HG02852 (cell line): ENCODE results near the gene NOTCH1.

Experiments
- ATAC-seq: cut with Tn5 transposase; IDR thresholded peaks from one replicate; pipeline ENCODE4 v1.9.1; 2021; ENCODE audit warnings: mild to moderate bottlenecking, moderate library complexity; ENCODE audit not compliant: unreplicated experiment

Gene NOTCH1

GRCh38 chr9:136518623-136519022, 27.2 kb downstream of the NOTCH1 start:
- ATAC-seq, result no peak

DNA sequence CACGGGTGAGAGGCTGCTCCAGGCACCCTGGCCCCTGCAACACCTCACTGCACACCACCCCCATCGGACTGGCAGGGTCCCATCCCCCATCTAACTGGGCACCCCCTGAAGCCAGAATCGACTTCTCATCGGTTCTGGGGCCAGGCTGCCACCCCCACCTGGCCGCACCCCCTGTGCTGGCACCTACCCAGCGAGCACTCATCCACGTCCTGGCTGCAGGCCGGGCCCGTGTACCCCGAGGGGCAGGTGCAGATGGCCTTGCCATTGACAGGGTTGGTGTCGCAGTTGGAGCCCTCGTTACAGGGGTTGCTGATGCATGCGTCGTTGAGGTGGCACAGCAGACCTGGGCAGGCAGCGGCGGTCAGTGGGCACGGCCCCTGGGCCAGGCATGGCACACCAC, 27.9 kb downstream of the NOTCH1 start:
- no peak for ATAC-seq

GRCh38 chr9:136517012-136517743, 28.7 kb downstream of the NOTCH1 start:
- ATAC-seq, result no peak

- ATAC-seq, result no peak
Measured at GRCh38 chr9:136516191-136516654, 29.6 kb downstream of the NOTCH1 start.

GRCh38 chr9:136515276-136515675, 30.6 kb downstream of the NOTCH1 start:
- ATAC-seq, result no peak

DNA sequence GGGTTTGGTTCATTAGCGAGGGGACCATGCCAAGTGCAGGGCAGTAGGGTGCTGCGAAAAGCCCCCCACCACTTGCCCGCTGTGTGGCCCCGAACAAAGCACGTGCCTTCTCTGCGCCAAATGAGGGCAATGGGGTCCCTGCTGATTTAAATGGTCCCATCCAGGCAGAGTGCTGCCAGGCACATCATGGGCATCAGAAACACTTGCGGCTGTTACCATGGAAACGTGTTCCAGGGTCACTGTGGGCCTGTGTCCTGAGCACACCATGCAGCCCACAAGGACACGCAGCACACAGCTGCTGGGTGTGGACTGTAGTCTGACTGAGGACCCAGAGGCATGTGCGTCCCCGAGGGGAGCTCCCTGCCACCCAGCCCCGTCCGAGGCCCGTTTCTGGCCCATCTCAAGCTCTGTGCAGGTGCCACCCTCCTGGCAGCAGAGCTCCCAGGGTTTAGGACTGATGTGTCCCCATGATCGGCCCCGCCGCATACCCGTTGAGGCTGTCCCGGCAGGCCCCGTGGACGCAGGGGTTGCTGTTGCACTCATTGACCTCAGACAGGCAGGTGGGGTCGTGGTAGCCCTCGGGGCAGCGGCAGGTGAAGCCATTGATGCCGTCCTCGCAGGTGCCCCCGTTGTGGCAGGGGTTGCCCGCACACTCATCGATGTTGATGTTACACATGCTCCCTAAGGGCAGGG, 31.7 kb downstream of the NOTCH1 start:
- ATAC-seq, result no peak

GRCh38 chr9:136513191-136513590, 32.7 kb downstream of the NOTCH1 start:
- no peak for ATAC-seq

DNA sequence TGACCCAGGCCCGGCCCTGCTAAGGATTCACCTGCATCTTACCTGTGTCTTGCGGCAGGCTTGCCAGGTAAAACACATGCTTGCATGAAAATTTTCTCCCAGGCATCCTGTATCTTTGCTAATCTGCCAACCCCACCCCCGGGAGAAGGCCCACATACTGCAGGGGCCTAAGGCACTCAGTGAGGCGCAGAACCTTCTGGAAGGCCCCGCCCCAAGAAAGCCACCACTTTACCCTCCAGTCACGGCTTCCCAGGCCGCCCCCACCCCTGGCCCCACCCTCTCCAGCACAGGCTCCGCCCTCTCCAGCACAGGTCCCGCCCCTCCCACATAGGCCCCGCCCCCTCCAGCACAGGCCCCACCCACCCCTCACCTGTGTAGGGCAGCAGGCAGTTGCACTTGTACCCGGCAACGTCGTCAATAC, 33.2 kb downstream of the NOTCH1 start:
- ATAC-seq, result no peak

GRCh38 chr9:136511670-136512592, 33.9 kb downstream of the NOTCH1 start:
- no peak for ATAC-seq

GRCh38 chr9:136511144-136511669, 34.6 kb downstream of the NOTCH1 start:
- ATAC-seq, result no peak

GRCh38 chr9:136510561-136510960, 35.3 kb downstream of the NOTCH1 start:
- ATAC-seq, result no peak

DNA sequence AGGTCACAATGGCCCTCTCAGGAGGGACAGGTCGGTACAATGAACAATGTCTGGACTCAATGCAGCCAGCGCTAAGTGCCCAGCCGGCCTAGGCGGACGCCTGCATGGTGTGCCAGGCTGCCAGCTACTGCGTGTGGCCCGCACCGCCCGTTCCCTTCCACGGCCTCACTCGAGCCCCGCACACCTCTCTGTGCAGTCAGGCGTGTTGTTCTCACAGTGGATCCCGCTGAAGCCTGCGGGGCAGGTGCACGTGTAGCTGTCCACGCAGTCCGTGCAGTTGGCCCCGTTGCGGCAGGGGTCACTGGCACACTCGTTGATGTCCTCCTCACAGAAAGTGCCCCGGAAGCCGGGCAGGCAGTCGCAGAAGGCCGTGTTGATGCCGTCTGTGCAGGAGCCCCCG, 36.3 kb downstream of the NOTCH1 start:
- ATAC-seq, result no peak

- ATAC-seq, result no peak
Measured at GRCh38 chr9:136508729-136509500, 36.9 kb downstream of the NOTCH1 start.

DNA sequence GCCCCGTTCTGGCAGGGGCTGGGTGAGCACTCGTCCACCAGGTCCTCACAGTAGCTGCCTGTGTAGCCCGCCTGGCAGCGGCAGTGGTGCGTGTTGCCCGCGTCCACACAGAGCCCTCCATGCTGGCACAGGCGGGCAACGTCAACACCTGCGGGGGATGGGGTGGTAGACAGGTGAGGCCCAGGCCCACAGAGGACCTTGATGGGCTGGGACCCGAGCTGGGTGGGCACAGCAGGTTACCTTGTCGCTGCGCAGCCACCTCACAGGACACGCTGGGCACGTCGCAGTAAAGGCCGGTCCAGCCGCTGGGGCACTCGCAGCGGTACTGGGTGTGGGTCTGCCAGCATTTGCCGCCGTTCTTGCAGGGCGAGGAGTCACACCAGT, 37.9 kb downstream of the NOTCH1 start:
- ATAC-seq, result no peak

DNA sequence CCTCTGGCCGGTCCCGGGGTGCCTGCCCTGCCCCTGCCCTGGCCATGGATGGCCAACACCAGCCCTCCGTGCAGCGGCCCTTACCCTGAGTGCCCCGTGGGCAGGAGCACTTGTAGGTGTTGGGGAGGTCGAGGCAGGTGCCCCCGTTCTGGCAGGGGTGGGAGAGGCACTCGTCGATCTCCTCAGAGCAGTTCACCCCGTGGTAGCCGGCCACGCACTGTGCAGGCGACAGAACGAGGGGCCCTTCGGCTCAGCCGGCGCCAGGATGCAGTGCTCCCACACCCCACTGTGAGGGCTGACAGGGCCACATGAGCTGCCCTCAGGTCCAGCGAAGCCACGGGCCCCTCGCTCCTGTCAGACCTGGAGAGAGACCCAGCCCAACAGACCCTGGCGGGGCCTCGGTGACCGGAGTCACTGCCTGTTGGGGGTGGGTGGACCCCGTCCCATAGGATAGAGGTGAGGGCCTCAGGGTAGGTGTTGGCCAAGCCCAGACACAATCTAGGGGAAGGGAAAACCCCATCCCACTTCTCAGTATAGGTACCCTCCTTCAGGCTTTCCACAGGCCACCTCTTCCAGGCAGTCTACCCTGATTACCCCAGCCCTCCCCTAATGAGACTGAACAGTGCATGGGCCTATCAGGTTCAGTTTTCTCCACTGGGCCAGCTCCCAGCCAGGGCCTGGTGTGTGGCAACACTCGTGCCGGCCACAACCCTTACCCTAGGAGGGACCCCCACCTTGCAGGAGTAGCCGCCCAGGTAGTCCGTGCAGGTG, 38.4 kb downstream of the NOTCH1 start:
- no peak for ATAC-seq

GRCh38 chr9:136506425-136506824, 39.4 kb downstream of the NOTCH1 start:
- ATAC-seq, result no peak

- no peak for ATAC-seq
Measured at GRCh38 chr9:136505406-136506403, 40.1 kb downstream of the NOTCH1 start.
